ENCODE data around the gene SFXN1.

DNA sequence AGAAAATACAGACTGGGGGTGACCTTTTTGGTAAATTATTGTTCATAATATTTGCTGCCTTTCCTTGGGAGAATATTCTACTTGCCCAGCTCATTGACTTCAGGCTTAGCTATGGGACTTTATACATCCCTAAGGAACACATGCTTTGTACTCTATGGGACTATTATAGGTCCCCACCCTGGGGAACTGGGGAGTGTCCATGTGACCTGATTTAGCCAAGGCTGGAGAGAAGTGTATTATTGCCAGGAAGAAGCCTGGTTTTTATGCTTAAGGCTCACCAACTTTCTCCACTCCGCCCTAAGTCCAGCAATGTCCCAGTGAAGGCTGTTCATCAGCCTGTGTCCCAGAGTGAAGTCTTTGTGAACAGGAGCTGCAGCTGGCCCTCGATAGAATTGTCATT is 17.8 kb upstream of the SFXN1 start:
- TF ChIP-seq, protein P1, sequence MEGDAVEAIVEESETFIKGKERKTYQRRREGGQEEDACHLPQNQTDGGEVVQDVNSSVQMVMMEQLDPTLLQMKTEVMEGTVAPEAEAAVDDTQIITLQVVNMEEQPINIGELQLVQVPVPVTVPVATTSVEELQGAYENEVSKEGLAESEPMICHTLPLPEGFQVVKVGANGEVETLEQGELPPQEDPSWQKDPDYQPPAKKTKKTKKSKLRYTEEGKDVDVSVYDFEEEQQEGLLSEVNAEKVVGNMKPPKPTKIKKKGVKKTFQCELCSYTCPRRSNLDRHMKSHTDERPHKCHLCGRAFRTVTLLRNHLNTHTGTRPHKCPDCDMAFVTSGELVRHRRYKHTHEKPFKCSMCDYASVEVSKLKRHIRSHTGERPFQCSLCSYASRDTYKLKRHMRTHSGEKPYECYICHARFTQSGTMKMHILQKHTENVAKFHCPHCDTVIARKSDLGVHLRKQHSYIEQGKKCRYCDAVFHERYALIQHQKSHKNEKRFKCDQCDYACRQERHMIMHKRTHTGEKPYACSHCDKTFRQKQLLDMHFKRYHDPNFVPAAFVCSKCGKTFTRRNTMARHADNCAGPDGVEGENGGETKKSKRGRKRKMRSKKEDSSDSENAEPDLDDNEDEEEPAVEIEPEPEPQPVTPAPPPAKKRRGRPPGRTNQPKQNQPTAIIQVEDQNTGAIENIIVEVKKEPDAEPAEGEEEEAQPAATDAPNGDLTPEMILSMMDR (IDR thresholded peaks at IDR 0.05), result no peak
- TF ChIP-seq POLR2A (IDR thresholded peaks at IDR 0.05) (no peak), EP300 (IDR thresholded peaks at IDR 0.05) (no peak)
